ENCODE measurements around the gene GMCL2.

- TF ChIP-seq CTCF (conservative IDR thresholded peaks at IDR 0.05; ENCODE audit: low read depth in 2 of 2) (no peak), EZH2phosphoT487 (IDR thresholded peaks at IDR 0.05; ENCODE audit: unreplicated experiment) (no peak), POLR2AphosphoS5 (IDR thresholded peaks at IDR 0.05; ENCODE audit: low read depth) (no peak), EZH2 (IDR thresholded peaks at IDR 0.05; ENCODE audit: low read depth, unreplicated experiment) (no peak), ZNF114 (CRISPR knock-in tag; IDR thresholded peaks at IDR 0.05) (no peak), JUNB (IDR thresholded peaks at IDR 0.05; ENCODE audit: unreplicated experiment) (no peak)
- TF ChIP-seq, protein P1, sequence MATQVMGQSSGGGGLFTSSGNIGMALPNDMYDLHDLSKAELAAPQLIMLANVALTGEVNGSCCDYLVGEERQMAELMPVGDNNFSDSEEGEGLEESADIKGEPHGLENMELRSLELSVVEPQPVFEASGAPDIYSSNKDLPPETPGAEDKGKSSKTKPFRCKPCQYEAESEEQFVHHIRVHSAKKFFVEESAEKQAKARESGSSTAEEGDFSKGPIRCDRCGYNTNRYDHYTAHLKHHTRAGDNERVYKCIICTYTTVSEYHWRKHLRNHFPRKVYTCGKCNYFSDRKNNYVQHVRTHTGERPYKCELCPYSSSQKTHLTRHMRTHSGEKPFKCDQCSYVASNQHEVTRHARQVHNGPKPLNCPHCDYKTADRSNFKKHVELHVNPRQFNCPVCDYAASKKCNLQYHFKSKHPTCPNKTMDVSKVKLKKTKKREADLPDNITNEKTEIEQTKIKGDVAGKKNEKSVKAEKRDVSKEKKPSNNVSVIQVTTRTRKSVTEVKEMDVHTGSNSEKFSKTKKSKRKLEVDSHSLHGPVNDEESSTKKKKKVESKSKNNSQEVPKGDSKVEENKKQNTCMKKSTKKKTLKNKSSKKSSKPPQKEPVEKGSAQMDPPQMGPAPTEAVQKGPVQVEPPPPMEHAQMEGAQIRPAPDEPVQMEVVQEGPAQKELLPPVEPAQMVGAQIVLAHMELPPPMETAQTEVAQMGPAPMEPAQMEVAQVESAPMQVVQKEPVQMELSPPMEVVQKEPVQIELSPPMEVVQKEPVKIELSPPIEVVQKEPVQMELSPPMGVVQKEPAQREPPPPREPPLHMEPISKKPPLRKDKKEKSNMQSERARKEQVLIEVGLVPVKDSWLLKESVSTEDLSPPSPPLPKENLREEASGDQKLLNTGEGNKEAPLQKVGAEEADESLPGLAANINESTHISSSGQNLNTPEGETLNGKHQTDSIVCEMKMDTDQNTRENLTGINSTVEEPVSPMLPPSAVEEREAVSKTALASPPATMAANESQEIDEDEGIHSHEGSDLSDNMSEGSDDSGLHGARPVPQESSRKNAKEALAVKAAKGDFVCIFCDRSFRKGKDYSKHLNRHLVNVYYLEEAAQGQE (IDR thresholded peaks at IDR 0.05; ENCODE audit: unreplicated experiment): no peak
These were observed 26.6 kb upstream of the GMCL2 start for GRCh38 chr5:178213748-178214151.

Data from GM23338 (cell line).